Lower leg skin (tissue), 4 donors: ENCODE measurements around the gene APBA1. TPM values are rescaled to one million over a fixed set of nuclear protein-coding genes. Genes with fewer than 3 reads are reported as not detected.

Experiments used
- DNase-seq, 2 donors: peaks; one replicate each; pipeline ENCODE4 v3.0.0-alpha.2; 2019; ENCODE audit warnings: low spot score in 2 of 2
- H3K4me3 ChIP-seq: fragments of 200-600 bp; sonication (generic); 2 replicates; pipeline ENCODE4 v1.5.1; 2017; ENCODE audit warnings: mild to moderate bottlenecking, low read depth; ENCODE audit not compliant: poor library complexity, severe bottlenecking
- POLR2A ChIP-seq, 2 donors: fragments of 450-650 bp; IDR thresholded peaks; one replicate each; pipeline ENCODE4 v1.6.1; 2016 to 2017; ENCODE audit warnings: antibody characterized with exemption in 2 of 2, mild to moderate bottlenecking in 1 of 2, moderate library complexity in 1 of 2
- WGBS, 2 donors: methylation state at CpG; one replicate each; pipeline ENCODE4 v1.1.5; 2018; 5-methylcytosine and 5-hydroxymethylcytosine counted together
- intact Hi-C: fragments of 100-400 bp; cut with DNase I; formaldehyde crosslinking; loops from one replicate; pipeline ENCODE4 v1.15.0; 2023; ENCODE audit warnings: low total_unique reads
- total RNA-seq, 4 donors: library from RNA; depleted of rRNA; stranded (reverse); fragments of >200 nt; gene quantifications; one replicate each; pipeline ENCODE4 v1.1.0, GENCODE V29; 2016
- TF ChIP-seq, protein P1 (sequence below), 3 donors: fragments of 450-650 bp; IDR thresholded peaks; one replicate each; pipeline ENCODE4 v1.5.1; 2016; ENCODE audit warnings: antibody characterized with exemption in 3 of 3, mild to moderate bottlenecking in 3 of 3, moderate library complexity in 2 of 3

APBA1 gene
- total RNA-seq, 4 donors from 2014 or later: 4.9 to 12.7 (median 8.7) TPM

GRCh38 chr9:69594180-69594579, 78.0 kb downstream of the APBA1 start:
- 66 to 76% methylated on average over 2 of the region's 2 CpGs for WGBS, 2 donors
- TF ChIP-seq, protein P1, sequence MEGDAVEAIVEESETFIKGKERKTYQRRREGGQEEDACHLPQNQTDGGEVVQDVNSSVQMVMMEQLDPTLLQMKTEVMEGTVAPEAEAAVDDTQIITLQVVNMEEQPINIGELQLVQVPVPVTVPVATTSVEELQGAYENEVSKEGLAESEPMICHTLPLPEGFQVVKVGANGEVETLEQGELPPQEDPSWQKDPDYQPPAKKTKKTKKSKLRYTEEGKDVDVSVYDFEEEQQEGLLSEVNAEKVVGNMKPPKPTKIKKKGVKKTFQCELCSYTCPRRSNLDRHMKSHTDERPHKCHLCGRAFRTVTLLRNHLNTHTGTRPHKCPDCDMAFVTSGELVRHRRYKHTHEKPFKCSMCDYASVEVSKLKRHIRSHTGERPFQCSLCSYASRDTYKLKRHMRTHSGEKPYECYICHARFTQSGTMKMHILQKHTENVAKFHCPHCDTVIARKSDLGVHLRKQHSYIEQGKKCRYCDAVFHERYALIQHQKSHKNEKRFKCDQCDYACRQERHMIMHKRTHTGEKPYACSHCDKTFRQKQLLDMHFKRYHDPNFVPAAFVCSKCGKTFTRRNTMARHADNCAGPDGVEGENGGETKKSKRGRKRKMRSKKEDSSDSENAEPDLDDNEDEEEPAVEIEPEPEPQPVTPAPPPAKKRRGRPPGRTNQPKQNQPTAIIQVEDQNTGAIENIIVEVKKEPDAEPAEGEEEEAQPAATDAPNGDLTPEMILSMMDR (IDR thresholded peaks at IDR 0.05): no peak
- TF ChIP-seq POLR2A (IDR thresholded peaks at IDR 0.05): no peak
- no peak for DNase-seq
- no peak overlapping the region for H3K4me3 ChIP-seq
- intact Hi-C loops: no loop called here

DNA sequence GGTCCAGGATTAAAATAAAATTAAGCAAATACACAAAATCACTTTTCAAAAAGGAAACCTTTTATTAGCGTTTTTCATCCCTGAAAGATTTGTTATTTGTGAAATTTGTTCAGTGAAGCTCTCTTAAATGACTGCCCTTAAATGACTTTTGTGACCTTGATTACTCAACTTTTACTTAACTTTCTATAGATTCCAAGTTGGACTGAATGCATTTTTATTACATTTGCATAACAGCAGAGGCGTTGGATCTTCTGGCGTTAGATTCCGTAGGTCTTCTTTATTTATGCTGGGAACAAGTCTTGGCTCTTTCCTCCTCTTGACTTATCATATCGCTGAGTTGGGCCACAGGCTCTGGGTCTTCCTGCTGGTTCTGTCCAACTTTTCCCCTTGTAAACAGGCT, 78.4 kb downstream of the APBA1 start:
- H3K4me3 ChIP-seq: no peak overlapping the region
- no peak for DNase-seq
- TF ChIP-seq POLR2A (IDR thresholded peaks at IDR 0.05): no peak
- TF ChIP-seq, protein P1 (IDR thresholded peaks at IDR 0.05): no peak
- intact Hi-C loops: no loop called here
- WGBS, 2 donors: 76 to 77% methylated on average over 5 of the region's 5 CpGs

DNA sequence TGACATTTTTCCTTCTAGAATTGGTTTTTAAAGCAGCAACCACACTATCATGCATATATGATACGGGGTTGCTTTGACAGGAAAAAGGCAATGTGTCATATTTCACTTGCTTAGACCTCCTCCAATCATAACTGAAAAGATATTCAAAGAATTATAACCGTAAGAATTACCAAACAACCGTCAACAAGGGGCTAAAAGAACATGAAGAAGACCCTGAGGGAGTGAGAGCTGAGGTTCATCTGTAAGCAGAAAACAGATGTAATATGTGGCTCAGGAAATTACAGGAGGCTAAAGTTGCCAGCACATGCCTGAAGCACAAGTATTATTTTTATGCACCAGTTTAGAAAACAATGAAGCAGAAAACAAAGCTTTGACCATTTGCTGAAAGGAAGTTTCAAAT, 78.9 kb downstream of the APBA1 start:
- TF ChIP-seq, protein P1 (IDR thresholded peaks at IDR 0.05): no peak
- no peak for TF ChIP-seq POLR2A (IDR thresholded peaks at IDR 0.05)
- intact Hi-C loops: no loop called here
- 56 to 60% methylated on average over 3 of the region's 3 CpGs for WGBS, 2 donors
- DNase-seq: no peak
- H3K4me3 ChIP-seq: no peak overlapping the region

DNA sequence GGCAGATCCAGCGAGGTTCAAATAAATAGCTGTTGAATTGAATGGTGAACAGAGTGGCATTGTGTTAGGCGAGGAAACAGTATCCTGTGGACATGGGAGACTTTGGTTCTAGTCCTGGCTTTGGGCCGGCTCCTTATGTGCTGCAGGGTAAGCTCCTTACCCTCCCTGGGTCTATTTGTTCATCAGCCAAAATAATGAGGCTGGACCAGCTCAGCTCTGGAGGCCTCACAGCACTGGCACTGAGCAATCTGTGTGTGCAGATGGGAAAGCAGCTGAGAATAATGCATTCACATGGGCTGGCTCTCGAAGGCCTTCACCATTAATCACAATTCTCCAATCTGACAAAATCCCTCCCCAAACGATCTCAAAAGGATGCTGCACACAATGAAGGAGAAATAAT, 81.9 kb downstream of the APBA1 start:
- 80 to 88% methylated on average over 5 of the region's 5 CpGs for WGBS, 2 donors
- no peak for DNase-seq
- no peak overlapping the region for H3K4me3 ChIP-seq
- intact Hi-C loops: no loop called here
- TF ChIP-seq, protein P1 (IDR thresholded peaks at IDR 0.05): no peak
- TF ChIP-seq POLR2A (IDR thresholded peaks at IDR 0.05): no peak

DNA sequence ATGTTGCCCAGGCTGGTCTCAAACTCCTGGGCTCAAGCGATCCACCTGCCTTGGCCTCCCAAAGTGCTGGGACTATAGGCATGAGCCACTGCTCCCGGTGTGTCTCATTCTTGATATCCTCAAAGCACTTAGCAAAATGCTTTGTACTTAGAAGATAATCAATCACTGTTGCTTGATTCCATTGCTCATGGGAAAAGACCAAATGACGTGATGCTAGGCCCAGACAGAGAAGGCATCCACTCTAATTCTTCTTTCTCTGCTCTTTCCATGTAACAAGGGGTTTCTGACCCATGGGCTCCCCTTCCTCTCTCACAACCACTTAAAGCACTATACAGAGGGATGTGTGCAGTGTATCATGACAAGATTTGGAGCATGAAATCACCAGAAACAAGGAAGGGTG, 83.0 kb downstream of the APBA1 start:
- no peak for DNase-seq
- no peak overlapping the region for H3K4me3 ChIP-seq
- TF ChIP-seq, protein P1 (IDR thresholded peaks at IDR 0.05): no peak
- TF ChIP-seq POLR2A (IDR thresholded peaks at IDR 0.05): no peak
- 95 to 96% methylated on average over 3 of the region's 3 CpGs for WGBS, 2 donors
- intact Hi-C loops: no loop called here

GRCh38 chr9:69585571-69585970, 86.6 kb downstream of the APBA1 start:
- intact Hi-C loops: no loop called here
- 82 to 83% methylated on average over 2 of the region's 2 CpGs for WGBS, 2 donors
- H3K4me3 ChIP-seq: no peak overlapping the region
- DNase-seq: no peak
- TF ChIP-seq POLR2A (IDR thresholded peaks at IDR 0.05): no peak
